ENCODE results near the gene SOX5. TPM values are rescaled to one million over a fixed set of nuclear protein-coding genes. Genes with fewer than 3 reads are reported as not detected.

Gene SOX5
- total and polyA plus RNA-seq, 2 experiments from 2014 or later = 1.0 to 4.7 TPM

GRCh38 chr12:23681237-23681636, 268.2 kb downstream of the SOX5 start (continued):
- no peak for TF ChIP-seq ZNF462 (CRISPR knock-in tag; IDR thresholded peaks at IDR 0.05)
- no peak for TF ChIP-seq ETS1 (IDR thresholded peaks at IDR 0.05)
- TF ChIP-seq NANOG (IDR thresholded peaks at IDR 0.05; ENCODE audit: borderline replicate concordance) = no peak
- no peak for TF ChIP-seq JUNB (IDR thresholded peaks at IDR 0.05; ENCODE audit: unreplicated experiment)

- H3K4me1 Mint-ChIP-seq = no peaks in the 10 kb centered on the region
- Histone ChIP-seq H3K36me3 (ENCODE audit: insufficient read depth) (no peaks in the 10 kb centered on the region), H3K9me2 (ENCODE audit: insufficient read depth) (no peaks in the 10 kb centered on the region), H4K20me1 (replicated peaks; ENCODE audit: insufficient read depth) (no peaks in the 10 kb centered on the region), H3K79me2 (replicated peaks; ENCODE audit: insufficient read depth) (no peaks in the 10 kb centered on the region), H3K4me3 (no peak overlapping the region), H2AFZ (no peak overlapping the region), H3K27ac (ENCODE audit: low read depth) (no peak overlapping the region), H3K27me3 (ENCODE audit: insufficient read depth) (no peaks in the 10 kb centered on the region), H3F3A (replicated peaks; ENCODE audit: low read depth) (no peaks in the 10 kb centered on the region), H3K4me2 (no peak overlapping the region), H3K4me1 (ENCODE audit: insufficient read depth) (no peaks in the 10 kb centered on the region)
- no peaks in the 10 kb centered on the region for H3K27me3 Mint-ChIP-seq (ENCODE audit: insufficient read depth, low read depth, poor library complexity)
- no peak for DNase-seq (ENCODE audit: low spot score)
- H3K36me3 Mint-ChIP-seq (ENCODE audit: low read depth) = no peaks in the 10 kb centered on the region
- no peak for ATAC-seq
- no peak overlapping the region for H3K27ac Mint-ChIP-seq
- H3K4me3 Mint-ChIP-seq = no peak overlapping the region
- H3K9me3 Mint-ChIP-seq = no peaks in the 10 kb centered on the region
- TF ChIP-seq EZH2 (IDR thresholded peaks at IDR 0.05; ENCODE audit: low read depth, unreplicated experiment) (no peak), EZH2phosphoT487 (IDR thresholded peaks at IDR 0.05; ENCODE audit: unreplicated experiment) (no peak), JUNB (IDR thresholded peaks at IDR 0.05; ENCODE audit: unreplicated experiment) (no peak), STAT1 (IDR thresholded peaks at IDR 0.05; ENCODE audit: unreplicated experiment) (no peak), REST (IDR thresholded peaks at IDR 0.05; ENCODE audit: unreplicated experiment) (no peak), CREB1 (CRISPR knock-in tag; IDR thresholded peaks at IDR 0.05; ENCODE audit: low read depth) (no peak)
Observed at GRCh38 chr12:23674064-23674463, 275.4 kb downstream of the SOX5 start.
